Activated CD8-positive, alpha-beta T cell treated with anti-CD3 and anti-CD28 coated beads for 36 hours (primary cell): ENCODE data around the gene FBXO15. TPM values are rescaled to one million over a fixed set of nuclear protein-coding genes. Genes with fewer than 3 reads are reported as not detected.

Experiments used
- ATAC-seq: fragments of 200-7000 bp; cut with Tn5 transposase; one replicate; pipeline ENCODE4 v1.10.0; 2021; ENCODE audit warnings: mild to moderate bottlenecking, moderate library complexity
- CTCF ChIA-PET: fragments of 350-600 bp; sonication (Branson Sonifier 250); formaldehyde crosslinking; loops from one replicate; lab custom pipeline; 2021; ENCODE audit warnings: antibody characterized with exemption; lab: Charles Lee
- POLR2A ChIA-PET: fragments of 350-600 bp; sonication (Branson Sonifier 250); formaldehyde crosslinking; loops from one replicate; lab custom pipeline; 2021; ENCODE audit warnings: antibody characterized with exemption; lab: Charles Lee
- DNase-seq: peaks from one replicate; pipeline ENCODE4 v3.0.0-alpha.2; 2020
- H3K27ac Mint-ChIP-seq: one replicate; pipeline ENCODE4 v1.8.0; 2021; ENCODE audit warnings: mild to moderate bottlenecking, mixed read lengths
- H3K27me3 Mint-ChIP-seq: one replicate; pipeline ENCODE4 v1.8.0; 2021; ENCODE audit warnings: mixed read lengths
- H3K36me3 Mint-ChIP-seq: one replicate; pipeline ENCODE4 v1.8.0; 2021; ENCODE audit warnings: low read depth, mixed read lengths
- H3K4me1 Mint-ChIP-seq: one replicate; pipeline ENCODE4 v1.8.0; 2021; ENCODE audit warnings: low read depth, mixed read lengths
- H3K4me3 Mint-ChIP-seq: one replicate; pipeline ENCODE4 v1.8.0; 2021; ENCODE audit warnings: mild to moderate bottlenecking, moderate library complexity, mixed read lengths
- H3K9me3 Mint-ChIP-seq: one replicate; pipeline ENCODE4 v1.8.0; 2021; ENCODE audit warnings: mixed read lengths
- intact Hi-C: fragments of 100-400 bp; cut with micrococcal nuclease; formaldehyde crosslinking; loops from one replicate; pipeline ENCODE4 v1.10.0; 2022
- total RNA-seq, 2 experiments: library from RNA; stranded (reverse); gene quantifications; one replicate each; pipeline ENCODE4 v1.2.3, GENCODE V29; 2021
- TF ChIP-seq, protein P1 (sequence below): fragments of 200-600 bp; IDR thresholded peaks from one replicate; pipeline ENCODE4 v1.8.0; 2022; ENCODE audit warnings: antibody characterized with exemption, mild to moderate bottlenecking

Gene FBXO15
- total RNA-seq, 2 experiments from 2014 or later, result 2.1 TPM

DNA sequence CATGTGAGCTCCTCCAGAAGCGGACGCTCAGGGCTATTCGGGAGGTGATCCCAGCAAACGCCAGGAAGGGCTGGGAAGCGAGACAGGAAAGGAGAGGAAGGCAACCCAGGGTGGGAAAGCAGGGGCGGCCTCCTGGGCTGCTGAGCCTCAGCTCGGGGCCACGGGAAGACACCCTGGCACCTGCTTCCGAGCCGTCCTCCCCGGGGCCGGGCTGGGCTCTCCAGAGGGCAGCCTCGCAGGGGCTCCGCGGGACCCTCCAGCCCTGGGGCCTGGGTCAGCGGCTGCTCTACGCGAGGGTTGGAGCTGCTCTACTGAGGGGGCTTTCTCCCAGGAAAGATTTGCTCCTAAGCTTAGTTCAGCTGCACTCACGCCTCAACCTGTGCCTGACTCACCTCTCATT, 34.7 kb upstream of the FBXO15 start:
- ChIA-PET CTCF (interaction anchor here (2.2 kb wide), 1 partner anchor 160 kb away, joined by 6 read pairs; no protein-coding TSS in a partner anchor), POLR2A (no interaction called here)
- Mint-ChIP-seq H3K9me3 (no peaks in the 10 kb centered on the region), H3K36me3 (no peaks in the 10 kb centered on the region), H3K4me1 (no peaks in the 10 kb centered on the region), H3K4me3 (no peak overlapping the region), H3K27ac (no peak overlapping the region), H3K27me3 (peaks cover 8% of the 10 kb centered on the region)
- ATAC-seq (no peak), DNase-seq (no peak)
- TF ChIP-seq, protein P1, sequence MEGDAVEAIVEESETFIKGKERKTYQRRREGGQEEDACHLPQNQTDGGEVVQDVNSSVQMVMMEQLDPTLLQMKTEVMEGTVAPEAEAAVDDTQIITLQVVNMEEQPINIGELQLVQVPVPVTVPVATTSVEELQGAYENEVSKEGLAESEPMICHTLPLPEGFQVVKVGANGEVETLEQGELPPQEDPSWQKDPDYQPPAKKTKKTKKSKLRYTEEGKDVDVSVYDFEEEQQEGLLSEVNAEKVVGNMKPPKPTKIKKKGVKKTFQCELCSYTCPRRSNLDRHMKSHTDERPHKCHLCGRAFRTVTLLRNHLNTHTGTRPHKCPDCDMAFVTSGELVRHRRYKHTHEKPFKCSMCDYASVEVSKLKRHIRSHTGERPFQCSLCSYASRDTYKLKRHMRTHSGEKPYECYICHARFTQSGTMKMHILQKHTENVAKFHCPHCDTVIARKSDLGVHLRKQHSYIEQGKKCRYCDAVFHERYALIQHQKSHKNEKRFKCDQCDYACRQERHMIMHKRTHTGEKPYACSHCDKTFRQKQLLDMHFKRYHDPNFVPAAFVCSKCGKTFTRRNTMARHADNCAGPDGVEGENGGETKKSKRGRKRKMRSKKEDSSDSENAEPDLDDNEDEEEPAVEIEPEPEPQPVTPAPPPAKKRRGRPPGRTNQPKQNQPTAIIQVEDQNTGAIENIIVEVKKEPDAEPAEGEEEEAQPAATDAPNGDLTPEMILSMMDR, result no peak
- intact Hi-C loops, result no loop called here

DNA sequence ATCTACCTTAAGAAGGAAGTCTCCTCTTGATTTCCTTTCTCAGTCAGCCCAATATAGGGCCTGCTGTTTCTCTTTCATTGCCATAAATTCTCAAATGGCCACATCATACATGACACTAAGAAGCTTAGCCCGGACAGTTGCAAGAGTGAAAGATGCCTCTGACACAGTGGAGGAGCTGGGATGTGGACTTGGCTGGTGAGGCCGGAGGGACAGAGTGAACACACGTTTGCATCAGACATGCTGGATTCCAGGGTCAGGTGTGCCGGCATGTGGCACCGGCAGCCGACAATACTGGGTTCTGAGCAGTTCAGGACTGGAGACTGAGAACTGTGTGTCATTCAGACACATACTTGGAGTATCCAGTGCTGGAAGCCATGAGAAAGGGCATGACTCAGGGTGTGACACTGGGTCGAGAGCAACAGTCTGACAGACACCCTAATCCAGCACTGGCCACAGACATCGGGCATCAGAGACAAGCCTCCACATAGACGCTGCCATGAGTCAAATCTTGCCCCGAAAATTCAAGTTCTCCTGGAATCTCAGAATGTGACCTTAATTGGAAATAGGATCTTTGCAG, 32.1 kb upstream of the FBXO15 start:
- H3K36me3 Mint-ChIP-seq, result no peaks in the 10 kb centered on the region
- intact Hi-C loops, result no loop called here
- peaks cover 7% of the 10 kb centered on the region for H3K27me3 Mint-ChIP-seq
- POLR2A ChIA-PET, result no interaction called here
- TF ChIP-seq, protein P1, result no peak
- no peaks in the 10 kb centered on the region for H3K9me3 Mint-ChIP-seq
- H3K27ac Mint-ChIP-seq, result no peak overlapping the region
- CTCF ChIA-PET, result no interaction called here
- H3K4me3 Mint-ChIP-seq, result no peak overlapping the region
- ATAC-seq, result no peak
- H3K4me1 Mint-ChIP-seq, result no peaks in the 10 kb centered on the region
- DNase-seq, result no peak

- H3K36me3 Mint-ChIP-seq, result no peaks in the 10 kb centered on the region
- intact Hi-C loops, result no loop called here
- TF ChIP-seq, protein P1, result no peak
- ChIA-PET POLR2A (no interaction called here), CTCF (no interaction called here)
- H3K4me1 Mint-ChIP-seq, result no peaks in the 10 kb centered on the region
- no peak overlapping the region for H3K4me3 Mint-ChIP-seq
- no peak overlapping the region for H3K27ac Mint-ChIP-seq
- DNase-seq, result no peak
- H3K27me3 Mint-ChIP-seq, result peaks cover 10% of the 10 kb centered on the region
- no peak for ATAC-seq
- H3K9me3 Mint-ChIP-seq, result no peaks in the 10 kb centered on the region
Measured at GRCh38 chr18:74178884-74179283, 31.2 kb upstream of the FBXO15 start.

DNA sequence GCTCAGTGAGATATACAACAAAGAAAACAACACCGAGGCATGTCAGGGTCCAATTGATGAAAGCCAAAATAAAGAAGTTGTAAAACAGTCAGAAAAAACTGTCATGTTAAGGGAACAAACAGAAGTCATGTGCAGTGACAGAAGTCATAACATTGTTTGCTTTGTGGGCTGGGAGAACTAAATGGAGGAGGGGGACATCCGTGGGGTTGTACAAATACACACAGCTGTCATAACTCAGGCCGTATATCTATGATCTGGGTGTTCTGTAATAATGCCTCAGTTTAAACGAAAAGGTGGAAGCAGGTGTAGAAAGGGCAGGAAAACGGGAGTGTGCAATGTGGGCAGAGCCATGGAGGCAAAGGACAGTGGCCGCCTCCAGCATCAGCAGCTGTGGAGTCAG, 28.0 kb upstream of the FBXO15 start:
- Mint-ChIP-seq H3K27ac (no peak overlapping the region), H3K4me3 (no peak overlapping the region), H3K9me3 (no peaks in the 10 kb centered on the region), H3K27me3 (peaks cover 19% of the 10 kb centered on the region), H3K36me3 (no peaks in the 10 kb centered on the region), H3K4me1 (peaks cover 5% of the 10 kb centered on the region)
- ATAC-seq (no peak), DNase-seq (no peak)
- intact Hi-C loops, result no loop called here
- CTCF ChIA-PET, result interaction anchor here (0.9 to 1.7 kb wide), 3 partner anchors 14 to 167 kb away, joined by 3 to 4 read pairs (median 4); no protein-coding TSS in a partner anchor
- TF ChIP-seq, protein P1, result no peak
- POLR2A ChIA-PET, result no interaction called here

GRCh38 chr18:74173434-74173750, 25.8 kb upstream of the FBXO15 start:
- intact Hi-C loops, result no loop called here
- Mint-ChIP-seq H3K9me3 (no peaks in the 10 kb centered on the region), H3K27ac (no peak overlapping the region), H3K36me3 (no peaks in the 10 kb centered on the region), H3K27me3 (peaks cover 19% of the 10 kb centered on the region), H3K4me1 (peaks cover 5% of the 10 kb centered on the region), H3K4me3 (no peak overlapping the region)
- ATAC-seq (no peak), DNase-seq (no peak)
- TF ChIP-seq, protein P1, result no peak
- CTCF ChIA-PET, result no interaction called here
- POLR2A ChIA-PET, result no interaction called here
